Transverse colon (tissue), 4 donors: Measurements from ENCODE around the gene BAZ1A.

Experiments
- POLR2AphosphoS5 ChIP-seq, 3 donors: sonication (generic); formaldehyde crosslinking; IDR thresholded peaks; one replicate each; pipeline ENCODE4 v1.6.1; 2016; ENCODE audit warnings: antibody characterized with exemption in 3 of 3
- TF ChIP-seq, protein P1 (sequence below), 5 experiments: fragments of 200-600 bp in 3 of 5; fragments of 450-650 bp in 2 of 5; sonication (generic) in 3 of 5; IDR thresholded peaks; 1 replicate in 2 of 5; 2 replicates in 3 of 5; pipeline ENCODE4 v1.5.1; 2016 to 2017; ENCODE audit warnings: antibody characterized with exemption in 5 of 5, inconsistent platforms in 3 of 5, mild to moderate bottlenecking in 2 of 5, moderate library complexity in 1 of 5

DNA sequence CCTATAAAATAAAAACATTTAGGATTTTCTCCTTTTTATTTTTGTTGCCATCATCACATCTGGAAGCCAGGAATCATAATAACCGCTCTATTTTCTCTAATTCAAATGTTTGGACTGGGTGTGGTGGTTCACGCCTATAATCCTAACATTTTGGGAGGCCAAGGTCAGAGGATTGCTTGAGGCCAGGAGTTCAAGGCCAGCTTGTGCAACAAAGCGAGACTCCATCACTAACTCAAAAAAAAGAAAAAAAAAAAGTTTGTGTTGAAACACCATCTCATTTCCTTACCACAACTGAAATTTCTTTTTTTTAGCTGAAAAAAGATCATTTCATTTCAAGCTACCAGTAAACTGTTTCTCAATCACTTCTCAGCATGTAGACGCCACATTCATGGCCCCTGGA lies 8.8 kb upstream of the BAZ1A start:
- TF ChIP-seq, protein P1, sequence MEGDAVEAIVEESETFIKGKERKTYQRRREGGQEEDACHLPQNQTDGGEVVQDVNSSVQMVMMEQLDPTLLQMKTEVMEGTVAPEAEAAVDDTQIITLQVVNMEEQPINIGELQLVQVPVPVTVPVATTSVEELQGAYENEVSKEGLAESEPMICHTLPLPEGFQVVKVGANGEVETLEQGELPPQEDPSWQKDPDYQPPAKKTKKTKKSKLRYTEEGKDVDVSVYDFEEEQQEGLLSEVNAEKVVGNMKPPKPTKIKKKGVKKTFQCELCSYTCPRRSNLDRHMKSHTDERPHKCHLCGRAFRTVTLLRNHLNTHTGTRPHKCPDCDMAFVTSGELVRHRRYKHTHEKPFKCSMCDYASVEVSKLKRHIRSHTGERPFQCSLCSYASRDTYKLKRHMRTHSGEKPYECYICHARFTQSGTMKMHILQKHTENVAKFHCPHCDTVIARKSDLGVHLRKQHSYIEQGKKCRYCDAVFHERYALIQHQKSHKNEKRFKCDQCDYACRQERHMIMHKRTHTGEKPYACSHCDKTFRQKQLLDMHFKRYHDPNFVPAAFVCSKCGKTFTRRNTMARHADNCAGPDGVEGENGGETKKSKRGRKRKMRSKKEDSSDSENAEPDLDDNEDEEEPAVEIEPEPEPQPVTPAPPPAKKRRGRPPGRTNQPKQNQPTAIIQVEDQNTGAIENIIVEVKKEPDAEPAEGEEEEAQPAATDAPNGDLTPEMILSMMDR (IDR thresholded peaks at IDR 0.05), result no peak
- no peak for TF ChIP-seq POLR2AphosphoS5 (IDR thresholded peaks at IDR 0.05)
